HepG2 (cell line): ENCODE results near the gene MTO1. TPM values are rescaled to one million over a fixed set of nuclear protein-coding genes. Genes with fewer than 3 reads are reported as not detected.

Experiments used
- ATF5 ChIP-seq: sonication (generic); formaldehyde crosslinking; IDR thresholded peaks from 2 replicates; pipeline ENCODE4 v1.4.0; 2020; ENCODE audit warnings: mild to moderate bottlenecking, low read depth, missing genetic modification reagents
- DDIT3 ChIP-seq: sonication (generic); formaldehyde crosslinking; IDR thresholded peaks from 2 replicates; pipeline ENCODE4 v1.4.0; 2020; ENCODE audit warnings: mild to moderate bottlenecking, missing genetic modification reagents
- ETV6 ChIP-seq: sonication (generic); formaldehyde crosslinking; conservative IDR thresholded peaks from 2 replicates; pipeline ENCODE4 v1.4.0; 2020; ENCODE audit warnings: missing genetic modification reagents
- FOXP4 ChIP-seq: sonication (generic); formaldehyde crosslinking; IDR thresholded peaks from 2 replicates; pipeline ENCODE4 v1.4.0; 2020; ENCODE audit warnings: missing genetic modification reagents
- JARID2 ChIP-seq: sonication (generic); formaldehyde crosslinking; IDR thresholded peaks from 2 replicates; pipeline ENCODE4 v1.8.1; 2023; ENCODE audit warnings: missing genetic modification reagents, inconsistent platforms; ENCODE audit not compliant: insufficient replicate concordance
- MED8 ChIP-seq: sonication (generic); formaldehyde crosslinking; IDR thresholded peaks from 2 replicates; pipeline ENCODE4 v1.8.1; 2023; ENCODE audit warnings: mild to moderate bottlenecking, missing genetic modification reagents; ENCODE audit not compliant: insufficient replicate concordance
- MEF2D ChIP-seq: sonication (generic); formaldehyde crosslinking; IDR thresholded peaks from 2 replicates; pipeline ENCODE4 v1.5.1; 2020; ENCODE audit warnings: mild to moderate bottlenecking, missing genetic modification reagents
- SAFB2 ChIP-seq: sonication (generic); formaldehyde crosslinking; IDR thresholded peaks from 2 replicates; pipeline ENCODE4 v1.5.1; 2020; ENCODE audit warnings: missing genetic modification reagents, low read depth, mild to moderate bottlenecking, borderline replicate concordance
- SALL1 ChIP-seq: sonication (generic); formaldehyde crosslinking; IDR thresholded peaks from 2 replicates; pipeline ENCODE4 v1.8.0; 2022; ENCODE audit warnings: mild to moderate bottlenecking, missing genetic modification reagents
- SIN3A ChIP-seq: IDR thresholded peaks from 2 replicates; pipeline ENCODE4 v1.6.1; 2011; ENCODE audit warnings: low read depth, mild to moderate bottlenecking, control low read depth, low read length, borderline replicate concordance
- SMC3 ChIP-seq: IDR thresholded peaks from 2 replicates; pipeline ENCODE4 v1.6.1; 2011; ENCODE audit warnings: low read length, improper control_type of control experiment
- SP1 ChIP-seq, 2 experiments: fragments of 450-650 bp in 1 of 2; sonication (generic) in 1 of 2; formaldehyde crosslinking in 1 of 2; IDR thresholded peaks; 2 replicates each; pipeline versions ENCODE4 v1.4.0 to v1.6.1; 2016 to 2020; ENCODE audit warnings: missing genetic modification reagents in 1 of 2
- ZFP41 ChIP-seq: sonication (generic); formaldehyde crosslinking; IDR thresholded peaks from 2 replicates; pipeline ENCODE4 v1.4.0; 2020; ENCODE audit warnings: mild to moderate bottlenecking, missing genetic modification reagents, borderline replicate concordance
- ZFP91 ChIP-seq: sonication (generic); formaldehyde crosslinking; IDR thresholded peaks from 2 replicates; pipeline ENCODE4 v1.9.0; 2022; ENCODE audit warnings: missing genetic modification reagents, mild to moderate bottlenecking, borderline replicate concordance
- ZNF280D ChIP-seq: sonication (generic); formaldehyde crosslinking; IDR thresholded peaks from 2 replicates; pipeline ENCODE4 v1.5.1; 2020; ENCODE audit warnings: mild to moderate bottlenecking, missing genetic modification reagents
- ZNF570 ChIP-seq: sonication (generic); formaldehyde crosslinking; IDR thresholded peaks from 2 replicates; pipeline ENCODE4 v1.4.0; 2020; ENCODE audit warnings: mild to moderate bottlenecking, missing genetic modification reagents, borderline replicate concordance
- ZNF746 ChIP-seq: sonication (generic); formaldehyde crosslinking; IDR thresholded peaks from 2 replicates; pipeline ENCODE4 v1.8.0; 2022; ENCODE audit warnings: mild to moderate bottlenecking, missing genetic modification reagents
- ZNF75D ChIP-seq: sonication (generic); formaldehyde crosslinking; IDR thresholded peaks from 2 replicates; pipeline ENCODE4 v1.8.1; 2023; ENCODE audit warnings: missing genetic modification reagents, mild to moderate bottlenecking, borderline replicate concordance
- ZNF792 ChIP-seq: IDR thresholded peaks from 2 replicates; pipeline ENCODE4 v1.6.1; 2016
- ZNF878 ChIP-seq: sonication (generic); formaldehyde crosslinking; IDR thresholded peaks from 2 replicates; pipeline ENCODE4 v1.8.1; 2023; ENCODE audit warnings: mild to moderate bottlenecking, missing genetic modification reagents, moderate library complexity
- ZZZ3 ChIP-seq: sonication (generic); formaldehyde crosslinking; IDR thresholded peaks from 2 replicates; pipeline ENCODE4 v1.4.0; 2020; ENCODE audit warnings: missing genetic modification reagents, mild to moderate bottlenecking, borderline replicate concordance
- polyA plus RNA-seq, 8 experiments: library from polyadenylated mRNA; depleted of rRNA in 3 of 8; stranded (reverse) in 7 of 8; unstranded in 1 of 8; fragments of >200 nt; fragmentation: Illumina TruSeq in 4 of 8; extraction: Trizol in 4 of 8; gene quantifications; 2 replicates each; pipeline versions ENCODE4 v1.2.1 to v1.2.3, GENCODE V29; 2011 to 2016; ENCODE audit warnings: low read depth in 4 of 8, missing spikeins in 1 of 8, mixed read lengths in 1 of 8; ENCODE audit not compliant: insufficient read depth in 1 of 8
- total RNA-seq, 5 experiments: library from RNA; depleted of rRNA; stranded (reverse); fragments of >200 nt; fragmentation: Illumina TruSeq; extraction: Trizol; gene quantifications; 2 replicates each; pipeline ENCODE4 v1.2.3, GENCODE V29; 2016; ENCODE audit warnings: low read depth in 1 of 5

MTO1 gene
- total and polyA plus RNA-seq, 2 of the 13 experiments (the other 11 are each of a cell fraction or from before 2014, with no cell fraction given) = 21.1 to 45.3 TPM

- peak; percentile 79; the same call in 1 of the 2 replicates for TF ChIP-seq ATF5 (CRISPR knock-in tag)
- TF ChIP-seq ZNF570 (CRISPR knock-in tag) = peak; percentile 75; the same call in 1 of the 2 replicates
- peak; percentile 46 for TF ChIP-seq MED8 (CRISPR knock-in tag)
- peak; percentile 80; the same call in 1 of the 2 replicates for TF ChIP-seq SIN3A
- TF ChIP-seq ZFP91 (CRISPR knock-in tag) = peak; percentile 59
- peak; percentile 66; the same call in 1 of the 2 replicates for TF ChIP-seq ZZZ3 (CRISPR knock-in tag)
- TF ChIP-seq JARID2 (CRISPR knock-in tag) = peak; percentile 28
- TF ChIP-seq DDIT3 (CRISPR knock-in tag) = no peak
- TF ChIP-seq SALL1 (CRISPR knock-in tag) = peak; percentile 74
- 0 out of 2 replicates have a peak, but pooled peaks have one; percentile 5 for TF ChIP-seq ZFP41 (CRISPR knock-in tag)
- peak; percentile 88; the same call in 1 of the 2 replicates for TF ChIP-seq ZNF280D (CRISPR knock-in tag)
- TF ChIP-seq SMC3 = 0 out of 2 replicates have a peak, but pooled peaks have one; percentile 17
- TF ChIP-seq ZNF75D (CRISPR knock-in tag) = 0 out of 2 replicates have a peak, but pooled peaks have one; percentile 45
- TF ChIP-seq SAFB2 (CRISPR knock-in tag) = 0 out of 2 replicates have a peak, but pooled peaks have one; percentile 20
- 0 out of 2 replicates have a peak, but pooled peaks have one; percentile 35 for TF ChIP-seq FOXP4 (CRISPR knock-in tag)
- 0 out of 2 replicates have a peak, but pooled peaks have one; percentile 72 for TF ChIP-seq ETV6 (CRISPR knock-in tag)
- TF ChIP-seq MEF2D (CRISPR knock-in tag) = peak; percentile 63
- no peak for TF ChIP-seq SP1 (IDR thresholded peaks at IDR 0.05)
- TF ChIP-seq SP1 (CRISPR knock-in tag; IDR thresholded peaks at IDR 0.05) = peak; percentile 85
- TF ChIP-seq ZNF878 = peak; percentile 96; the same call in 1 of the 2 replicates
- peak; percentile 77 for TF ChIP-seq ZNF792 (CRISPR knock-in tag)
- TF ChIP-seq ZNF746 (CRISPR knock-in tag) = peak; percentile 54; the same call in 1 of the 2 replicates
Observed at GRCh38 chr6:73520688-73521350, 59.3 kb downstream of the MTO1 start, which contains the start of gene EEF1A1 (continued).
